A549 (cell line): ENCODE measurements around the gene TXN.

ENCODE experiments used
- BHLHE40 ChIP-seq: IDR thresholded peaks from 2 replicates; pipeline ENCODE4 v1.6.1; 2012; ENCODE audit warnings: low read depth, low read length, inconsistent platforms
- HMGXB4 ChIP-seq: fragments of 250-450 bp; sonication (Bioruptor Pico); IDR thresholded peaks from 2 replicates; pipeline ENCODE4 v1.5.0; 2021; ENCODE audit warnings: mild to moderate bottlenecking, moderate library complexity, borderline replicate concordance
- PHF8 ChIP-seq: fragments of 200-600 bp; sonication (generic); IDR thresholded peaks from 2 replicates; pipeline ENCODE4 v1.6.1; 2016; ENCODE audit warnings: low read depth, mild to moderate bottlenecking, antibody characterized with exemption, moderate library complexity, borderline replicate concordance
- POLR2A ChIP-seq: IDR thresholded peaks from 2 replicates; pipeline ENCODE4 v1.6.1; 2012; ENCODE audit warnings: mild to moderate bottlenecking, low read length
- RAD21 ChIP-seq, 2 experiments: fragments of >200 bp in 1 of 2; sonication (Bioruptor Twin) in 1 of 2; formaldehyde crosslinking in 1 of 2; IDR thresholded peaks in 1 of 2; conservative IDR thresholded peaks in 1 of 2; 2 replicates in 1 of 2; 3 replicates in 1 of 2; pipeline ENCODE4 v1.6.1; 2012 to 2018; ENCODE audit warnings: inconsistent platforms in 1 of 2
- RCOR1 ChIP-seq: fragments of 150-350 bp; IDR thresholded peaks from 2 replicates; pipeline ENCODE4 v1.6.1; 2014; ENCODE audit warnings: antibody characterized with exemption, low read length, low read depth
- RFX5 ChIP-seq: fragments of 450-650 bp; IDR thresholded peaks from 2 replicates; pipeline ENCODE4 v1.7.1; 2014; ENCODE audit warnings: antibody characterized with exemption, mild to moderate bottlenecking, moderate library complexity
- TP53 ChIP-seq: fragments of 250-450 bp; sonication (Bioruptor Pico); IDR thresholded peaks from 2 replicates; pipeline ENCODE4 v1.5.0; 2021; ENCODE audit warnings: mild to moderate bottlenecking, moderate library complexity
- USF2 ChIP-seq: fragments of 450-650 bp; IDR thresholded peaks from 2 replicates; pipeline ENCODE4 v1.6.1; 2014; ENCODE audit warnings: antibody characterized with exemption
- TF ChIP-seq, protein P1 (sequence below): fragments of >200 bp; sonication (Bioruptor Twin); formaldehyde crosslinking; IDR thresholded peaks from 3 replicates; pipeline ENCODE4 v1.5.1; 2016
- TF ChIP-seq, protein P2 (sequence below): IDR thresholded peaks from 2 replicates; pipeline ENCODE4 v1.6.1; 2012

DNA sequence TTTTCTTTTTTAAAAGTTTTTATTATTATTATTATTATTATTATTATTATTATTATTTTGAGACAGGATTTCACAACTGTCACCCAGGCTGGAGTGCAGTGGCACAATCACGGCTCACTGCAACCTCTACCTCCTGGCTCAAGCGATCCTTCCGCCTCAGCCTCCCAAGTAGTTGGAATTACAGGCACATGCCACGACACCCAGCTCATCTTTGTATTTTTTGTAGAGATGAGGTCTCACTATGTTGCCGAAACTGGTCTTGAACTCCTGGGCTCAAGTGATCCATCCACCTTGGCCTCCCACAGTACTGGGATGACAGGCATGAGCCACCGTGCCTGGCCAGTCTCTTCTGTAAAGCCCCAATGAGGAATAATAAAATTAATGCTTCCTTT is 31.0 kb upstream of the TXN start:
- TF ChIP-seq, protein P1, sequence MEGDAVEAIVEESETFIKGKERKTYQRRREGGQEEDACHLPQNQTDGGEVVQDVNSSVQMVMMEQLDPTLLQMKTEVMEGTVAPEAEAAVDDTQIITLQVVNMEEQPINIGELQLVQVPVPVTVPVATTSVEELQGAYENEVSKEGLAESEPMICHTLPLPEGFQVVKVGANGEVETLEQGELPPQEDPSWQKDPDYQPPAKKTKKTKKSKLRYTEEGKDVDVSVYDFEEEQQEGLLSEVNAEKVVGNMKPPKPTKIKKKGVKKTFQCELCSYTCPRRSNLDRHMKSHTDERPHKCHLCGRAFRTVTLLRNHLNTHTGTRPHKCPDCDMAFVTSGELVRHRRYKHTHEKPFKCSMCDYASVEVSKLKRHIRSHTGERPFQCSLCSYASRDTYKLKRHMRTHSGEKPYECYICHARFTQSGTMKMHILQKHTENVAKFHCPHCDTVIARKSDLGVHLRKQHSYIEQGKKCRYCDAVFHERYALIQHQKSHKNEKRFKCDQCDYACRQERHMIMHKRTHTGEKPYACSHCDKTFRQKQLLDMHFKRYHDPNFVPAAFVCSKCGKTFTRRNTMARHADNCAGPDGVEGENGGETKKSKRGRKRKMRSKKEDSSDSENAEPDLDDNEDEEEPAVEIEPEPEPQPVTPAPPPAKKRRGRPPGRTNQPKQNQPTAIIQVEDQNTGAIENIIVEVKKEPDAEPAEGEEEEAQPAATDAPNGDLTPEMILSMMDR, result no peak
- TF ChIP-seq RFX5 (no peak), PHF8 (no peak), RCOR1 (no peak), RAD21 (conservative IDR thresholded peaks at IDR 0.05 in 1 of 2, IDR thresholded peaks at IDR 0.05 in 1 of 2) (no peak), USF2 (no peak), POLR2A (no peak), HMGXB4 (CRISPR knock-in tag) (no peak), TP53 (CRISPR knock-in tag) (no peak), BHLHE40 (no peak)
- TF ChIP-seq, protein P2, sequence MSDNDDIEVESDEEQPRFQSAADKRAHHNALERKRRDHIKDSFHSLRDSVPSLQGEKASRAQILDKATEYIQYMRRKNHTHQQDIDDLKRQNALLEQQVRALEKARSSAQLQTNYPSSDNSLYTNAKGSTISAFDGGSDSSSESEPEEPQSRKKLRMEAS, result no peak
